Uterus (tissue), 2 donors: Measurements from ENCODE around the gene PKD2.

Experiments used
- CTCF ChIP-seq, 4 experiments: fragments of 200-600 bp in 2 of 4; fragments of 450-650 bp in 2 of 4; sonication (generic) in 2 of 4; IDR thresholded peaks; one replicate each; pipeline ENCODE4 v1.5.1; 2016 to 2019; ENCODE audit warnings: antibody characterized with exemption in 4 of 4, mild to moderate bottlenecking in 2 of 4, moderate library complexity in 1 of 4
- POLR2A ChIP-seq, 2 donors: fragments of 450-650 bp; IDR thresholded peaks; one replicate each; pipeline ENCODE4 v1.6.1; 2016; ENCODE audit warnings: antibody characterized with exemption in 2 of 2, mild to moderate bottlenecking in 1 of 2, moderate library complexity in 1 of 2

- TF ChIP-seq CTCF (IDR thresholded peaks at IDR 0.05) = no peak
- no peak for TF ChIP-seq POLR2A (IDR thresholded peaks at IDR 0.05)
These were observed 89.9 kb downstream of the PKD2 start for GRCh38 chr4:88097301-88097700.
